Stimulated activated memory B cell treated with anti-CD40 and anti-IgM and Interleukin-4, amounts not matched to agents 10 μg/mL and 1 μg/mL and 100 μg/mL, for 72 hours (primary cell): ENCODE results near the gene TSHZ2.
A peak's percentile ranks its signal among the peaks of the same experiment; 100 is the strongest.
"Not testable (repeated sequence)": the region's sequence is repeated elsewhere in the genome, so short reads cannot be mapped to it uniquely, and the experiment has no call there.

Experiments
- ATAC-seq: fragments of 150-1000 bp; cut with Tn5 transposase; 2 replicates; pipeline ENCODE4 v1.10.0; 2021
- H3K27ac Mint-ChIP-seq: one replicate; pipeline ENCODE4 v1.8.0; 2022; ENCODE audit warnings: mild to moderate bottlenecking, mixed read lengths
- H3K27me3 Mint-ChIP-seq: one replicate; pipeline ENCODE4 v1.8.0; 2022; ENCODE audit warnings: mixed read lengths
- H3K36me3 Mint-ChIP-seq: one replicate; pipeline ENCODE4 v1.8.0; 2022; ENCODE audit warnings: mixed read lengths
- H3K4me1 Mint-ChIP-seq: one replicate; pipeline ENCODE4 v1.8.0; 2022; ENCODE audit warnings: mixed read lengths
- H3K4me3 Mint-ChIP-seq: one replicate; pipeline ENCODE4 v1.8.0; 2022; ENCODE audit warnings: mild to moderate bottlenecking, moderate library complexity, mixed read lengths
- H3K9me3 Mint-ChIP-seq: one replicate; pipeline ENCODE4 v1.8.0; 2022; ENCODE audit warnings: mixed read lengths

Gene TSHZ2

DNA sequence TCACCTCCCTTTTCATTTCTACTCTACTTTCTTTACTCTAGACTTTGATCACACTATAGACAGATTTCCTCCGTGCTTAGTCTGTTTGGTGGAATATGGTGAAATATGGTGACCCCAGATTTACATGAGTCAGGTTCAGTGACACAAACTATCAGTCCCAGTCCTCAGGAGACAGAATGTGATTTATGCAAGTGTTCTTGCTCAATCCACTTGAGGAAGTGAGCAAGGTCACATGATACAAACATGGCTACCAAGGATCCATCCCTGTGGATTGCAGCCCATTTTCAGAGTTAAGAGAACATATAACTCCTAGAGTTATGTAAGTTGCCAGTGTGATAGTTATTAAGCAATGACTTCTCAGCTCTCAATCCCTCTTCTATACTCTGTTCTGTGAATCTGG is 23.7 kb upstream of the TSHZ2 start:
- H3K4me3 Mint-ChIP-seq, result no peak overlapping the region
- no peak for ATAC-seq
- no peak overlapping the region for H3K27ac Mint-ChIP-seq
- H3K4me1 Mint-ChIP-seq, result no peaks in the 10 kb centered on the region
- H3K36me3 Mint-ChIP-seq, result no peaks in the 10 kb centered on the region
- H3K27me3 Mint-ChIP-seq, result no peaks in the 10 kb centered on the region
- H3K9me3 Mint-ChIP-seq, result no peaks in the 10 kb centered on the region

DNA sequence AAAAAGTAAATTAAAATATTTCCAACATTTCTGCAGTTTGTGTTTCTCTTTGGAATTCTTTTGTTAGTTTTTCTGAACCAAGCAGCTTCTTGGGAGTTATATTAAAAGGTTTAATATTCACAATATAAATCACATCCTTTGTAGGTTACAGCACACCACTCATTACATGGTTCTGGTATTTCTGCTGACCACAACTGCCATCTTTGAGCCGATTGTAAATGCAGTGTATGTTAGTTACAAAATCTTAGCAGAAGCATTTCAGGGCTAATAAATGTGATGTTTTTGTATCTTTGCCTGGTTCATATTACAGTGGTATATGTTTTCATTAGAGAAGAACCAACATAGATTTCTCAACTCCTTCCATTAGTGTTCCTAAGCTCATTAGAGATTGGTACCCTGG is 19.1 kb upstream of the TSHZ2 start:
- H3K27ac Mint-ChIP-seq, result no peak overlapping the region
- no peaks in the 10 kb centered on the region for H3K9me3 Mint-ChIP-seq
- no peak for ATAC-seq
- no peaks in the 10 kb centered on the region for H3K4me1 Mint-ChIP-seq
- H3K4me3 Mint-ChIP-seq, result no peak overlapping the region
- no peaks in the 10 kb centered on the region for H3K27me3 Mint-ChIP-seq
- H3K36me3 Mint-ChIP-seq, result no peaks in the 10 kb centered on the region

- Mint-ChIP-seq H3K9me3 (no peaks in the 10 kb centered on the region), H3K4me1 (no peaks in the 10 kb centered on the region), H3K4me3 (no peak overlapping the region), H3K27ac (no peak overlapping the region), H3K36me3 (no peaks in the 10 kb centered on the region), H3K27me3 (no peaks in the 10 kb centered on the region)
- ATAC-seq, result no peak
Measured at GRCh38 chr20:52954849-52955248, 17.3 kb upstream of the TSHZ2 start.

- H3K9me3 Mint-ChIP-seq, result no peaks in the 10 kb centered on the region
- H3K4me1 Mint-ChIP-seq, result no peaks in the 10 kb centered on the region
- ATAC-seq, result no peak
- peaks cover under 1% of the 10 kb centered on the region for H3K27me3 Mint-ChIP-seq
- H3K36me3 Mint-ChIP-seq, result no peaks in the 10 kb centered on the region
- no peak overlapping the region for H3K4me3 Mint-ChIP-seq
- H3K27ac Mint-ChIP-seq, result no peak overlapping the region
Measured at GRCh38 chr20:52958211-52958610, 13.9 kb upstream of the TSHZ2 start.

DNA sequence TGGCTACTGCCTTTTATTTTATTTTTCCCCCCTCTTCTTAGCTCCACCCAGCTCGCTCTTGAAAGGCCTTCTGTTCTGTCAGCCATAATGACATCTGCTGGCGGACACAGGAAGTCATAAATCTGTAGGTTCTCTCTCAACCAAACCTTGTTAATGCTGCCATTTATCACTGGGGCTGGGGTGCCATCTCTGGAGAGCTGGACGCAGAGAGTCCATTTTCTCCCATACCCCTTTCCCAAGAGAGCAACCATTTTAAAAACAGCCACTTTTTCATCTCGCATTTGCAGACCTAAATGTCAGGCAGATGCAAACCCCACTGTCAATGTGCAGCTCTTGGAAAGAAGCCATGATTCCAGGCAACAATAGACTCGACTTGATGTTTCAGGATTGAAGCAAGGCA is 13.0 kb upstream of the TSHZ2 start:
- no peak overlapping the region for H3K4me3 Mint-ChIP-seq
- H3K27me3 Mint-ChIP-seq, result peaks cover 9% of the 10 kb centered on the region
- no peak overlapping the region for H3K27ac Mint-ChIP-seq

DNA sequence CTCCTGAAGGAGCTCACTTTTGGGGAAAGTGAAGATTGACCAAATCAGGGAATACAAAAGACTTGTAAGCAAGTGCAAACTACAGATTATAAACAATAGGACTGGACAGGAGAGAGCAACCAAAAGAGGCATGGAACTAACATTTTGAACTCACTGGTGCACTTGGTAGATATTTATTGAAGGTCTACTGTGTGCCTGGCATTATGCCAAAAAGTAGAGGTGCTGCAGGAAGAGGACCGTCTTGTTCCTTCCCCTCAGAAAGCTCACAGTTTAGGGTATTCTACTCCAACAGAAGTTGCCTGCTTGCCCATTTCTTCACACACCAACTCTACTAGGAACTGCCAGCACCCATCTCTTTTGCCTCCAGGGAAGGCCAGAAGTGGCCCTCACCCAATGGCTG is 10.0 kb upstream of the TSHZ2 start:
- peaks cover 19% of the 10 kb centered on the region for H3K27me3 Mint-ChIP-seq
- H3K9me3 Mint-ChIP-seq, result no peaks in the 10 kb centered on the region
- no peak for ATAC-seq
- no peaks in the 10 kb centered on the region for H3K36me3 Mint-ChIP-seq
- no peak overlapping the region for H3K27ac Mint-ChIP-seq
- H3K4me3 Mint-ChIP-seq, result no peak overlapping the region
- no peaks in the 10 kb centered on the region for H3K4me1 Mint-ChIP-seq

More for the DNA sequence above, 13.0 kb upstream of the TSHZ2 start:
- no peak for ATAC-seq
- Mint-ChIP-seq H3K9me3 (no peaks in the 10 kb centered on the region), H3K36me3 (no peaks in the 10 kb centered on the region), H3K4me1 (no peaks in the 10 kb centered on the region)

- Mint-ChIP-seq H3K9me3 (peaks cover 2% of the 10 kb centered on the region), H3K4me1 (no peaks in the 10 kb centered on the region)
Measured at GRCh38 chr20:52963131-52963530, 9.0 kb upstream of the TSHZ2 start.

DNA sequence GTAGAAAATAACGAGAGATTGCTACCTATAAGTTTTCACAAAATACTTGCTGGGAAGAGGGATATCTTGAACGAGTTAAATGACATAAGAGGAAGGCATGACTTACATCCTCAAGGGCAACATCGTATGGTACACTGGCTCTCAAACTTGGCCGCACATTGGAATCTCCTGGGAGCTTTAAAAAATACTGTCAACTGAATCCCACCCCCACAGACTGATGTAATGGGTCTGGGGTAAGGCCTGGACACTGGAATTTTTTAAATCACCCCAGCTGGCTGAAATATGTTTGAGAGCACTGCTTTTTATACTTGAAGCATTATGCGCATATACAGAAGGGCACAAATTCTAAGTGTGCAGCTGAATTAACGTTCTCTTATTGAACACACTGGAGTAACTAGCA is 8.0 kb upstream of the TSHZ2 start:
- no peaks in the 10 kb centered on the region for H3K36me3 Mint-ChIP-seq
- H3K9me3 Mint-ChIP-seq, result peaks cover 2% of the 10 kb centered on the region
- H3K27ac Mint-ChIP-seq, result no peak overlapping the region
- H3K4me1 Mint-ChIP-seq, result no peaks in the 10 kb centered on the region
- peaks cover 28% of the 10 kb centered on the region for H3K27me3 Mint-ChIP-seq
- no peak overlapping the region for H3K4me3 Mint-ChIP-seq
- no peak for ATAC-seq

More at GRCh38 chr20:52963131-52963530, 9.0 kb upstream of the TSHZ2 start:
- Mint-ChIP-seq H3K36me3 (no peaks in the 10 kb centered on the region), H3K27ac (no peak overlapping the region), H3K4me3 (no peak overlapping the region), H3K27me3 (peaks cover 25% of the 10 kb centered on the region)
- no peak for ATAC-seq

DNA sequence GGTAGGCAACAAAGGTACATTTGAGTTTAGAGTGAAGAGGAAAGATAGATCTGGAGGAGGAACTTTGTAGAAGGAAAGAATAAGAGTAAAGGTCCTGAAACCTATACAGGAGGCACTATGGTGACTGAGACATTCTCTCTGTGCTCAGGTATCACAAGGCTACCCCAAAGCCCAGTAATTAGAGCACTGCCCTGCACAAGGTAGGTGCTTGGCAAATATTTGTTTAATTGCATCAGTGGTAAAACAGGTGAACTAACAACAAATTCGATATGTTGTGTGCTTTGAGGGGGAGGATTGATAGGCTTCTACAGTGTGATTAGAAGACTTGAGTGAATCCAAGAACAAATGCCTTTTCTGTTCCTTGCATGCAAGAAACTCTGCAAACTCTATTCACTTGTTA is 6.8 kb upstream of the TSHZ2 start:
- Mint-ChIP-seq H3K27me3 (peaks cover 28% of the 10 kb centered on the region), H3K36me3 (no peaks in the 10 kb centered on the region)

GRCh38 chr20:52965819-52966218 is 6.3 kb upstream of the TSHZ2 start:
- Mint-ChIP-seq H3K4me1 (no peaks in the 10 kb centered on the region), H3K27ac (no peak overlapping the region), H3K4me3 (no peak overlapping the region), H3K9me3 (peaks cover 2% of the 10 kb centered on the region), H3K36me3 (no peaks in the 10 kb centered on the region), H3K27me3 (peaks cover 29% of the 10 kb centered on the region)
- no peak for ATAC-seq

More for the DNA sequence above, 6.8 kb upstream of the TSHZ2 start:
- ATAC-seq, result no peak
- no peak overlapping the region for H3K4me3 Mint-ChIP-seq
- peaks cover 2% of the 10 kb centered on the region for H3K9me3 Mint-ChIP-seq
- no peak overlapping the region for H3K27ac Mint-ChIP-seq
- H3K4me1 Mint-ChIP-seq, result no peaks in the 10 kb centered on the region

GRCh38 chr20:52966543-52966942 is 5.6 kb upstream of the TSHZ2 start:
- not testable (repeated sequence) for ATAC-seq, H3K4me1 Mint-ChIP-seq, H3K4me3 Mint-ChIP-seq, H3K9me3 Mint-ChIP-seq, H3K36me3 Mint-ChIP-seq, H3K27ac Mint-ChIP-seq
- peaks cover 36% of the 10 kb centered on the region for H3K27me3 Mint-ChIP-seq

- peak overlapping the region; percentile 75 for H3K4me3 Mint-ChIP-seq
- peak overlapping the region; percentile 70 for H3K27ac Mint-ChIP-seq
- peaks cover 35% of the 10 kb centered on the region for H3K4me1 Mint-ChIP-seq
- ATAC-seq, result peak; percentile 56
- H3K36me3 Mint-ChIP-seq, result no peaks in the 10 kb centered on the region
- peaks cover 2% of the 10 kb centered on the region for H3K9me3 Mint-ChIP-seq
- peaks cover 48% of the 10 kb centered on the region for H3K27me3 Mint-ChIP-seq
Measured at GRCh38 chr20:52971498-52972189, 514 bp upstream of the TSHZ2 start.

DNA sequence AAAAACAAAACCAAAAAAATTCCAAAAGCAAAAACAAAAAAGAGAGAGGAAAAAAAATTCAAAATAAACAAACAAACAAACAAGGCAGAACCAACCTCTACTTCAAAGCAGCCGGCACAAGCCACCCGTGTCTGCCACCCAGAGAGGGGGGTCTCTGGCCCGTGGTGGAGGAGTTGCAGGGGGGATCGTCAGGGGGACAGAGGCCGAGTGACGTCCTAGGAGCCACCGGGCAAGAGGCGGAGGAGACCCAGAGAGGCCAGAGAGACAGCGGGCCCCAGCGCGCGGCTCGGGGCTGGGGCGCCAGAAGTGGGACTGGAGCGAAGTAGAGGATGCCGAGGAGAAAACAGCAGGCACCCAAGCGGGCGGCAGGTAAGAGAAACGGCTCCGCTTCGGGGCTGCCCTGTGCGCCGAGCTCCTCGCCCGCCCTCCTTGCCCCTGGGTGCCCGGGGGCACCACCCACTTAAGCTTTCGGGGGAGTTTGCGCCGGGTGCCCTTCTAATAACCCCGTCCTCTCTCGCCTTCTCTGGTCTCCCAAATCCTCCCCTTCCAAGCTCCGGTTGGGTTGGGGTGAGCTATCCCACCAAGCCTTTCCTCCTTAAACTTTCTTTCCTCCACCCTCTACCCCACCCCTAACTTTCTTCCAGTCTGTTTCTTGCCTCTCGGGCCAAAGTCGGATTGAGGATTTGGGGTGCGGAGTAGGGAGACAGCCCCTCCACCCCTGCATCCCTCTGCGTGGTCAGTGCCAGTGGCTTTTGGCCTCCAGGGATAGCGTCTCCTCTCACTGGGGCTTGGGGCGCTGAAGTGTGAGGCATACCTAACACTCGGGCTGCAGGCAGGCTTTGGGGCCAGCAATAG is 1.0 kb downstream of the TSHZ2 start:
- no peaks in the 10 kb centered on the region for H3K36me3 Mint-ChIP-seq
- peak; percentile 55 for ATAC-seq
- peak overlapping the region; percentile 87 for H3K4me3 Mint-ChIP-seq
- H3K4me1 Mint-ChIP-seq, result peaks cover 35% of the 10 kb centered on the region
- peaks cover 49% of the 10 kb centered on the region for H3K27me3 Mint-ChIP-seq
- H3K9me3 Mint-ChIP-seq, result peaks cover under 1% of the 10 kb centered on the region
- H3K27ac Mint-ChIP-seq, result peak overlapping the region; percentile 70

GRCh38 chr20:52974179-52974594 is 2.0 kb downstream of the TSHZ2 start:
- H3K9me3 Mint-ChIP-seq, result no peaks in the 10 kb centered on the region
- H3K4me3 Mint-ChIP-seq, result peak overlapping the region; percentile 87
- peak overlapping the region; percentile 70 for H3K27ac Mint-ChIP-seq
- H3K36me3 Mint-ChIP-seq, result no peaks in the 10 kb centered on the region
- H3K27me3 Mint-ChIP-seq, result peaks cover 47% of the 10 kb centered on the region
- peaks cover 35% of the 10 kb centered on the region for H3K4me1 Mint-ChIP-seq
- ATAC-seq, result no peak

DNA sequence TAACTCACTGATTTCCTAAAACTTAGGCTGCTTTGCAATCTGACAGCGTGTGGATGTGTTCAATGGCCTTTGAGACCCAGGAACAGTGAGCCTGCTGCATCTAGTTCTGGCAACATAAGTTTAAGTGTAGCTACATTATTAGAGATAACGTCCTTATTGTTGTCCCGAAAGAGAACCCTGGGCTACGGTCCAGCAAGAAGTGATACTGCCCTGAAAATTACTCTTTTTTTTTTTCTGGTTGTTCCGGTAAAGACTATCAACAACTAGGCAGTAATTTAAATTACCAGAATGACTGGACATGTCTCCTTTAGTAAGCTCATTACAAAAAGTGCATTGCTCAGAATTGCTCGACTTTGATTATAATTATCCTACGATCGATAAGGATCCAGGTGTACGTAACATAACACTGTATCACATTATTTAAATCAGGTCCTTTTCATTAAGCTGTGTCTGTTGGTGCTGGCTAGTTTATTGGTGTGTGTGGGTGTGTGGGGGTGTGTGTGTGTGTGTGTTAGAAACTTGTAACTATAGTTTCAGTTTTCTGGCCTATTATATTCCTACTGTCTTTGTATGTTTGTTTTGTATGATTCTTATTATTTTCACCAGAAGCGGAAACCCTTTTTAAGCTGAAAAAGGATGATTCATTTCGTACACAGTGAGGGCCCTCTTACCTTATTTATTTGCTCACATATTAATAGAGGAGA is 3.0 kb downstream of the TSHZ2 start:
- H3K9me3 Mint-ChIP-seq, result no peaks in the 10 kb centered on the region
- peaks cover 47% of the 10 kb centered on the region for H3K27me3 Mint-ChIP-seq
- peaks cover 35% of the 10 kb centered on the region for H3K4me1 Mint-ChIP-seq
- peak overlapping the region; percentile 10 for H3K4me3 Mint-ChIP-seq
- no peaks in the 10 kb centered on the region for H3K36me3 Mint-ChIP-seq
- no peak for ATAC-seq
- peak overlapping the region; percentile 26 for H3K27ac Mint-ChIP-seq
